Fibroblast of skin of right quadriceps (primary cell): ENCODE results near the gene SYP.

Experiments
- DNase-seq: peaks from one replicate; pipeline ENCODE4 v3.0.0-alpha.2; 2013

The SYP gene

GRCh38 chrX:49199906-49200771, at the start of gene SYP:
TSS of gene SYP (minus strand) at chrX:49200193. CDS start at chrX:49200186, 7 bp downstream.
- DNase-seq = peak; percentile 85

- no peak for DNase-seq
These were observed 49.6 kb upstream of the SYP start for GRCh38 chrX:49249616-49250015.

- no peak for DNase-seq
These were observed 49.1 kb upstream of the SYP start for GRCh38 chrX:49249071-49249470.

- DNase-seq = no peak
These were observed 48.2 kb upstream of the SYP start for GRCh38 chrX:49247916-49248811.

GRCh38 chrX:49247346-49247745, 47.4 kb upstream of the SYP start:
- DNase-seq = no peak

- no peak for DNase-seq
These were observed 46.5 kb upstream of the SYP start for GRCh38 chrX:49246541-49246940.

- no peak for DNase-seq
These were observed 44.2 kb upstream of the SYP start for GRCh38 chrX:49244207-49244606.

GRCh38 chrX:49243166-49243565, 43.2 kb upstream of the SYP start:
- DNase-seq = no peak

- no peak for DNase-seq
These were observed 42.6 kb upstream of the SYP start for GRCh38 chrX:49242545-49243066.

- DNase-seq = no peak
These were observed 38.7 kb upstream of the SYP start for GRCh38 chrX:49238735-49239134.

GRCh38 chrX:49237060-49237459, 37.1 kb upstream of the SYP start:
- no peak for DNase-seq

- DNase-seq = no peak
These were observed 34.0 kb upstream of the SYP start for GRCh38 chrX:49233887-49234555.

GRCh38 chrX:49233176-49233575, 33.2 kb upstream of the SYP start, which contains the start of gene CACNA1F:
TSS of gene CACNA1F (minus strand) at chrX:49233340. CDS start at chrX:49233309, 31 bp downstream.
- DNase-seq = no peak

GRCh38 chrX:49232525-49232924, 32.5 kb upstream of the SYP start:
- DNase-seq = no peak

GRCh38 chrX:49231333-49232000, 31.5 kb upstream of the SYP start:
- no peak for DNase-seq

GRCh38 chrX:49230500-49231232, 30.7 kb upstream of the SYP start:
- no peak for DNase-seq

GRCh38 chrX:49228185-49228584, 28.2 kb upstream of the SYP start:
- DNase-seq = no peak

GRCh38 chrX:49227726-49228125, 27.7 kb upstream of the SYP start:
- DNase-seq = no peak

- DNase-seq = no peak
These were observed 27.0 kb upstream of the SYP start for GRCh38 chrX:49226946-49227345.

- DNase-seq = no peak
These were observed 25.9 kb upstream of the SYP start for GRCh38 chrX:49225858-49226257.

- no peak for DNase-seq
These were observed 21.9 kb upstream of the SYP start for GRCh38 chrX:49221868-49222267.

- no peak for DNase-seq
These were observed 20.1 kb upstream of the SYP start for GRCh38 chrX:49220100-49220499.
